ENCODE data around the gene FAM89B.
A peak's percentile ranks its signal among the peaks of the same experiment; 100 is the strongest.

FAM89B gene

GRCh38 chr11:65611758-65612603, 39.6 kb downstream of the FAM89B start:
- no peak for TF ChIP-seq CTCF (IDR thresholded peaks at IDR 0.05; ENCODE audit: control insufficient read depth, insufficient read depth, low read depth, low read length, missing control alignments)
- DNase-seq (ENCODE audit: low read depth): no peak
- no peak overlapping the region; the same call in 1 of the 2 replicates for H3K4me3 ChIP-seq (ENCODE audit: control insufficient read depth, low read depth, low read length)

- DNase-seq (ENCODE audit: low read depth): no peak
- H3K4me3 ChIP-seq (ENCODE audit: control insufficient read depth, low read depth, low read length): peak overlapping the region; percentile 76
- TF ChIP-seq CTCF (IDR thresholded peaks at IDR 0.05; ENCODE audit: control insufficient read depth, insufficient read depth, low read depth, low read length, missing control alignments): no peak
Observed at GRCh38 chr11:65612691-65613090, 40.4 kb downstream of the FAM89B start.

GRCh38 chr11:65613091-65613928, 41.0 kb downstream of the FAM89B start:
- peak overlapping the region; percentile 76 for H3K4me3 ChIP-seq (ENCODE audit: control insufficient read depth, low read depth, low read length)
- no peak for TF ChIP-seq CTCF (IDR thresholded peaks at IDR 0.05; ENCODE audit: control insufficient read depth, insufficient read depth, low read depth, low read length, missing control alignments)
- DNase-seq (ENCODE audit: low read depth): no peak

- no peak for TF ChIP-seq CTCF (IDR thresholded peaks at IDR 0.05; ENCODE audit: control insufficient read depth, insufficient read depth, low read depth, low read length, missing control alignments)
- DNase-seq (ENCODE audit: low read depth): peak; percentile 100
- peak within 1 kb of the TSS; percentile 85 for H3K4me3 ChIP-seq (ENCODE audit: control insufficient read depth, low read depth, low read length)
Observed at GRCh38 chr11:65615229-65615949, 43.1 kb downstream of the FAM89B start, which contains the start of gene PCNX3. TSS of gene PCNX3 (plus strand) at chr11:65615776. CDS start at chr11:65616312, 536 bp downstream.

- DNase-seq (ENCODE audit: low read depth): no peak
- peak overlapping the region; percentile 85 for H3K4me3 ChIP-seq (ENCODE audit: control insufficient read depth, low read depth, low read length)
- no peak for TF ChIP-seq CTCF (IDR thresholded peaks at IDR 0.05; ENCODE audit: control insufficient read depth, insufficient read depth, low read depth, low read length, missing control alignments)
Observed at GRCh38 chr11:65615950-65616574, 43.7 kb downstream of the FAM89B start.

GRCh38 chr11:65616575-65617001, 44.2 kb downstream of the FAM89B start:
- no peak for DNase-seq (ENCODE audit: low read depth)
- TF ChIP-seq CTCF (IDR thresholded peaks at IDR 0.05; ENCODE audit: control insufficient read depth, insufficient read depth, low read depth, low read length, missing control alignments): no peak
- peak overlapping the region; percentile 85 for H3K4me3 ChIP-seq (ENCODE audit: control insufficient read depth, low read depth, low read length)
